Measurements from ENCODE around the gene KIF21A. TPM values are rescaled to one million over a fixed set of nuclear protein-coding genes. Genes with fewer than 3 reads are reported as not detected.
A peak's percentile ranks its signal among the peaks of the same experiment; 100 is the strongest.

Gene KIF21A
- total and polyA plus RNA-seq, 3 donors from 2014 or later, result 13.3 to 89.2 (median 70.2) TPM

- intact Hi-C loops (cut with DNase I; ENCODE audit: low total_unique reads), result no loop called here
- no peaks in the 10 kb centered on the region for H3K4me1 ChIP-seq
- no peak overlapping the region for H3K4me3 ChIP-seq
- no peak for TF ChIP-seq CTCF (IDR thresholded peaks at IDR 0.05)
- TF ChIP-seq POLR2A (IDR thresholded peaks at IDR 0.05), result no peak
- 51 to 65% methylated on average over 2 of the region's 2 CpGs for WGBS, 2 donors
- no peaks in the 10 kb centered on the region for H3K27me3 ChIP-seq
- no peaks in the 10 kb centered on the region for H3K36me3 ChIP-seq (ENCODE audit: low read depth, missing control alignments)
- H3K27ac ChIP-seq, result no peak overlapping the region
- no peaks in the 10 kb centered on the region for H3K9me3 ChIP-seq
- peak; percentile 46 for DNase-seq
Observed at GRCh38 chr12:39294715-39295114, 148.2 kb downstream of the KIF21A start.

- Histone ChIP-seq H3K36me3 (ENCODE audit: low read depth, missing control alignments) (no peaks in the 10 kb centered on the region), H3K27ac (no peak overlapping the region), H3K9me3 (no peaks in the 10 kb centered on the region), H3K4me1 (no peaks in the 10 kb centered on the region), H3K4me3 (no peak overlapping the region), H3K27me3 (no peaks in the 10 kb centered on the region)
- DNase-seq, result no peak
- TF ChIP-seq CTCF (IDR thresholded peaks at IDR 0.05) (no peak), POLR2A (IDR thresholded peaks at IDR 0.05) (no peak)
- intact Hi-C loops (cut with DNase I; ENCODE audit: low total_unique reads), result no loop called here
- WGBS, 2 donors, result 43 to 50% methylated on average over 1 of the region's 1 CpG
Observed at GRCh38 chr12:39292125-39292630, 150.7 kb downstream of the KIF21A start.

GRCh38 chr12:39287817-39288216 lies 155.1 kb downstream of the KIF21A start:
- no peak for TF ChIP-seq POLR2A (IDR thresholded peaks at IDR 0.05)
- no peak for TF ChIP-seq CTCF (IDR thresholded peaks at IDR 0.05)
- no peak for DNase-seq
- no peak overlapping the region for H3K27ac ChIP-seq
- no peaks in the 10 kb centered on the region for H3K36me3 ChIP-seq (ENCODE audit: low read depth, missing control alignments)
- no peaks in the 10 kb centered on the region for H3K4me1 ChIP-seq
- H3K9me3 ChIP-seq, result no peaks in the 10 kb centered on the region
- intact Hi-C loops (cut with DNase I; ENCODE audit: low total_unique reads), result no loop called here
- no peak overlapping the region for H3K4me3 ChIP-seq
- H3K27me3 ChIP-seq, result no peaks in the 10 kb centered on the region
- WGBS, 2 donors, result 71 to 82% methylated on average over 2 of the region's 2 CpGs

- intact Hi-C loops (cut with DNase I; ENCODE audit: low total_unique reads), result no loop called here
- no peak for TF ChIP-seq POLR2A (IDR thresholded peaks at IDR 0.05)
- TF ChIP-seq CTCF (IDR thresholded peaks at IDR 0.05), result no peak
- H3K9me3 ChIP-seq, result no peaks in the 10 kb centered on the region
- no peak overlapping the region for H3K27ac ChIP-seq
- no peaks in the 10 kb centered on the region for H3K36me3 ChIP-seq (ENCODE audit: low read depth, missing control alignments)
- no peaks in the 10 kb centered on the region for H3K4me1 ChIP-seq
- no peaks in the 10 kb centered on the region for H3K27me3 ChIP-seq
- no peak overlapping the region for H3K4me3 ChIP-seq
- DNase-seq, result no peak
- WGBS, 2 donors, result 57 to 58% methylated on average over 4 of the region's 4 CpGs
Observed at GRCh38 chr12:39287409-39287808, 155.5 kb downstream of the KIF21A start.

GRCh38 chr12:39278426-39278825 lies 164.5 kb downstream of the KIF21A start:
- Histone ChIP-seq H3K27ac (no peak overlapping the region), H3K4me3 (no peak overlapping the region), H3K9me3 (no peaks in the 10 kb centered on the region), H3K27me3 (no peaks in the 10 kb centered on the region), H3K4me1 (no peaks in the 10 kb centered on the region), H3K36me3 (ENCODE audit: low read depth, missing control alignments) (no peaks in the 10 kb centered on the region)
- DNase-seq, result no peak
- TF ChIP-seq CTCF (IDR thresholded peaks at IDR 0.05) (no peak), POLR2A (IDR thresholded peaks at IDR 0.05) (no peak)
- intact Hi-C loops (cut with DNase I; ENCODE audit: low total_unique reads), result no loop called here

All from testis (tissue), 3 donors.